Testis (tissue), 3 donors: ENCODE measurements around the gene RTL5. TPM values are rescaled to one million over a fixed set of nuclear protein-coding genes. Genes with fewer than 3 reads are reported as not detected.

Source experiments
- DNase-seq: peaks from one replicate; pipeline ENCODE4 v3.0.0-alpha.2; 2019
- H3K27ac ChIP-seq, 2 donors: fragments of 200-600 bp; sonication (generic); one replicate each; pipeline ENCODE4 v1.5.1; 2019
- H3K27me3 ChIP-seq: fragments of 200-600 bp; sonication (generic); one replicate; pipeline ENCODE4 v1.5.1; 2019
- H3K36me3 ChIP-seq: fragments of 200-600 bp; sonication (generic); one replicate; pipeline ENCODE4 v1.5.1; 2017; ENCODE audit warnings: low read depth; ENCODE audit errors: missing control alignments
- H3K4me1 ChIP-seq: fragments of 200-600 bp; sonication (generic); one replicate; pipeline ENCODE4 v1.5.1; 2019
- H3K4me3 ChIP-seq, 2 donors: fragments of 200-600 bp; sonication (generic); one replicate each; pipeline ENCODE4 v1.5.1; 2017 to 2019
- H3K9me3 ChIP-seq: fragments of 200-600 bp; sonication (generic); one replicate; pipeline ENCODE4 v1.5.1; 2017
- POLR2A ChIP-seq: fragments of 450-650 bp; IDR thresholded peaks from one replicate; pipeline ENCODE4 v1.6.1; 2017; ENCODE audit warnings: antibody characterized with exemption, mild to moderate bottlenecking, moderate library complexity
- WGBS, 2 donors: methylation state at CpG; one replicate each; pipeline ENCODE4 v1.1.5; 2018; 5-methylcytosine and 5-hydroxymethylcytosine counted together
- intact Hi-C: fragments of 100-400 bp; cut with DNase I; formaldehyde crosslinking; loops from one replicate; pipeline ENCODE4 v1.15.1; 2023; ENCODE audit warnings: low total_unique reads
- polyA plus RNA-seq: library from polyadenylated mRNA; stranded (reverse); fragments of 350-450 nt; fragmentation: Illumina TruSeq; extraction: RNeasy Lipid Tissue Mini Kit (QIAGEN cat#74804); gene quantifications from one replicate; pipeline ENCODE4 v1.2.3, GENCODE V29; 2014; ENCODE audit warnings: low read depth, low replicate concordance; ENCODE audit not compliant: insufficient read depth
- total RNA-seq, 2 donors: library from RNA; depleted of rRNA; stranded (reverse); fragments of >200 nt; gene quantifications; one replicate each; pipeline ENCODE4 v1.2.3, GENCODE V29; 2016
- TF ChIP-seq, protein P1 (sequence below), 3 experiments: fragments of 450-650 bp in 2 of 3; fragments of 200-600 bp in 1 of 3; sonication (generic) in 1 of 3; IDR thresholded peaks; one replicate each; pipeline ENCODE4 v1.5.1; 2016 to 2019; ENCODE audit warnings: antibody characterized with exemption in 3 of 3, mild to moderate bottlenecking in 2 of 3, moderate library complexity in 1 of 3

The RTL5 gene
- total and polyA plus RNA-seq, 3 donors from 2014 or later, result 18.0 to 25.6 (median 25.4) TPM

DNA sequence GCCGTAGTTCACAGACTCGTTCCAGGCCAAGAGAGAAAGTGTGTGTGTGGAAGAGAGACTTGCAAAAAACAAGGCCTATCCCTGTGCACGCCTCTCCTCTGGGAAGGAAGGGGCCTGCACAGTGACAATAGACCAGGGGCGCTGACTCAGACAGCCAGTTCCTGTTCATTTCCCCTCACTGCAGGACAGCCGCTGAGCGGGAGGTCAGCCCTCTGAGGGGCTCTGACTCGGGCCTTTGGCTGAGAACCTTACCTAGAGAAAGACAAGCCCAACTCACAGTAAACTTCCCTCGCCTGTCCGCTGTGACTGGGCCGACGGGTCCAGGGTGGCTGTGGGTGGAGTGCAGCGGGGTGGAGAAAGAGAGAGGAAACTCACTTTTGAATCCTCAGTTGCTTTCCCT, 52.1 kb downstream of the RTL5 start:
- 59 to 75% methylated on average over 6 to 12 of the region's 12 CpGs for WGBS, 2 donors
- TF ChIP-seq, protein P1, sequence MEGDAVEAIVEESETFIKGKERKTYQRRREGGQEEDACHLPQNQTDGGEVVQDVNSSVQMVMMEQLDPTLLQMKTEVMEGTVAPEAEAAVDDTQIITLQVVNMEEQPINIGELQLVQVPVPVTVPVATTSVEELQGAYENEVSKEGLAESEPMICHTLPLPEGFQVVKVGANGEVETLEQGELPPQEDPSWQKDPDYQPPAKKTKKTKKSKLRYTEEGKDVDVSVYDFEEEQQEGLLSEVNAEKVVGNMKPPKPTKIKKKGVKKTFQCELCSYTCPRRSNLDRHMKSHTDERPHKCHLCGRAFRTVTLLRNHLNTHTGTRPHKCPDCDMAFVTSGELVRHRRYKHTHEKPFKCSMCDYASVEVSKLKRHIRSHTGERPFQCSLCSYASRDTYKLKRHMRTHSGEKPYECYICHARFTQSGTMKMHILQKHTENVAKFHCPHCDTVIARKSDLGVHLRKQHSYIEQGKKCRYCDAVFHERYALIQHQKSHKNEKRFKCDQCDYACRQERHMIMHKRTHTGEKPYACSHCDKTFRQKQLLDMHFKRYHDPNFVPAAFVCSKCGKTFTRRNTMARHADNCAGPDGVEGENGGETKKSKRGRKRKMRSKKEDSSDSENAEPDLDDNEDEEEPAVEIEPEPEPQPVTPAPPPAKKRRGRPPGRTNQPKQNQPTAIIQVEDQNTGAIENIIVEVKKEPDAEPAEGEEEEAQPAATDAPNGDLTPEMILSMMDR (IDR thresholded peaks at IDR 0.05), result no peak
- no peak for TF ChIP-seq POLR2A
- Histone ChIP-seq H3K36me3 (no peaks in the 10 kb centered on the region), H3K4me1 (no peaks in the 10 kb centered on the region), H3K9me3 (no peaks in the 10 kb centered on the region), H3K27ac (peak overlapping the region in 1 of 2 donors; percentile 56), H3K4me3 (no peak overlapping the region), H3K27me3 (no peaks in the 10 kb centered on the region)
- intact Hi-C loops, result no loop called here
- no peak for DNase-seq

DNA sequence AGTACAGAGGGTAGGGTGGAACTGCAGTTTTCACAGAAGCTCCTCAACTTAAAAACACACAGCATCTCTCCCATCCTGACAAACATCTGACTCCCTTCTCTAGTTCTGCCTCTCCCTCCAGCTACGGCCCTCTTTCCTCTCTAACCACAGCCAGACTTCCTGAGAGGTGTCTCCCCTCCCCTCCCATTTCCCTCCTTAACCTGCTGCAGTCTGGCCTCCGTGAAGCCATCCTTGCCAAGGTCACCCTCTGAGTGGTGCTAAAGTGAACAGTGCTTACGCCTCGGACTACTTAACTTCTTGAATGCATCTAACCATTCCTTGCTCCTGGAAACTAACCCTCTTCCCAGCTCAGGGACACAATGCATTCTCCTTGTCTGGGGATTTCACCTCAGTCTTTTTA, 53.3 kb downstream of the RTL5 start:
- Histone ChIP-seq H3K4me1 (no peaks in the 10 kb centered on the region), H3K27ac (no peak overlapping the region), H3K36me3 (no peaks in the 10 kb centered on the region), H3K4me3 (no peak overlapping the region), H3K9me3 (no peaks in the 10 kb centered on the region), H3K27me3 (no peaks in the 10 kb centered on the region)
- intact Hi-C loops, result no loop called here
- TF ChIP-seq, protein P1 (IDR thresholded peaks at IDR 0.05), result no peak
- no peak for TF ChIP-seq POLR2A
- no peak for DNase-seq
- WGBS, 2 donors, result 38 to 56% methylated on average over 4 of the region's 4 CpGs

Other genes with a start within 250 kb of the RTL5 start
- gene NHSL2, start 221.1 kb downstream of the RTL5 start, total RNA-seq, result 10 to 100 TPM; 32.5 to 33.1 TPM
- gene NHSL2, start 221.1 kb downstream of the RTL5 start, polyA plus RNA-seq, result 9.5 TPM
- gene PIN4, start 49.8 kb upstream of the RTL5 start, total RNA-seq, result 1 to 10 TPM; 8.2 to 8.7 TPM
- gene PIN4, start 49.8 kb upstream of the RTL5 start, polyA plus RNA-seq, result 8.2 TPM
- 1 to 10 TPM in 1 of 2 donors, under 1 TPM in 1; 0.74 to 1.6 TPM for gene ERCC6L, start 107.1 kb upstream of the RTL5 start, total RNA-seq
- gene ERCC6L, start 107.1 kb upstream of the RTL5 start, polyA plus RNA-seq, result 1.0 TPM
- gene RPS4X, start 145.3 kb upstream of the RTL5 start, total RNA-seq, result 100 to 1,000 TPM; 268 to 497 TPM
- gene RPS4X, start 145.3 kb upstream of the RTL5 start, polyA plus RNA-seq, result 546 TPM
- gene CITED1, start 174.0 kb upstream of the RTL5 start, total RNA-seq, result 100 to 1,000 TPM; 439 to 593 TPM
- 323 TPM for gene CITED1, start 174.0 kb upstream of the RTL5 start, polyA plus RNA-seq